SK-N-SH (cell line): Measurements from ENCODE around the gene FMN2. TPM values are rescaled to one million over a fixed set of nuclear protein-coding genes. Genes with fewer than 3 reads are reported as not detected.

ENCODE experiments used
- CTCF ChIA-PET: fragments of 300-600, 350-600 bp; formaldehyde crosslinking; extraction: SDS; loops from one replicate; lab custom pipeline; 2021; lab: Yijun Ruan, JAX
- POLR2A ChIA-PET: fragments of 350-600 bp; sonication (Branson Sonifier 250); formaldehyde crosslinking; extraction: SDS; loops from one replicate; lab custom pipeline; 2020; ENCODE audit warnings: antibody characterized with exemption, inconsistent platforms; lab: Yijun Ruan, JAX
- DNase-seq: peaks from one replicate; pipeline ENCODE4 v3.0.0; 2012
- H2AFZ ChIP-seq: fragments of 200-600 bp; sonication (generic); 2 replicates; pipeline ENCODE4 v1.8.1; 2016; ENCODE audit warnings: antibody characterized with exemption, mild to moderate bottlenecking, low read depth
- H3F3A ChIP-seq: fragments of 200-600 bp; sonication (generic); replicated peaks from 2 replicates; pipeline ENCODE3; 2016; ENCODE audit warnings: antibody characterized with exemption, mild to moderate bottlenecking; ENCODE audit not compliant: insufficient read depth
- H3K27ac ChIP-seq, 2 experiments: fragments of 200-500 bp in 1 of 2; fragments of 200-600 bp in 1 of 2; sonication (Bioruptor generic) in 1 of 2; sonication (generic), shearing (Covaris generic) in 1 of 2; 2 replicates each; pipeline versions ENCODE4 v1.5.1 to v1.6.1; 2014 to 2016; ENCODE audit warnings: low read depth in 2 of 2, inconsistent platforms in 1 of 2, low read length in 1 of 2, mild to moderate bottlenecking in 1 of 2, mixed read lengths in 1 of 2
- H3K27me3 ChIP-seq: fragments of 200-600 bp; sonication (generic), shearing (Covaris generic); 2 replicates; pipeline ENCODE4 v1.6.1; 2016; ENCODE audit warnings: mixed run types; ENCODE audit not compliant: insufficient read depth
- H3K36me3 ChIP-seq, 2 experiments: fragments of 200-500 bp in 1 of 2; fragments of 200-600 bp in 1 of 2; sonication (Bioruptor generic) in 1 of 2; sonication (generic) in 1 of 2; replicated peaks in 1 of 2; 2 replicates each; pipeline versions ENCODE3 to v1.5.1; 2014 to 2016; ENCODE audit warnings: low read length in 1 of 2, mild to moderate bottlenecking in 1 of 2; ENCODE audit not compliant: insufficient read depth in 2 of 2, control insufficient read depth in 1 of 2
- H3K4me1 ChIP-seq, 2 experiments: fragments of 200-500 bp in 1 of 2; fragments of 200-600 bp in 1 of 2; sonication (Bioruptor generic) in 1 of 2; sonication (generic), shearing (Covaris generic) in 1 of 2; 2 replicates each; pipeline versions ENCODE4 v1.5.1 to v1.6.1; 2014 to 2016; ENCODE audit warnings: low read depth in 1 of 2, low read length in 1 of 2, mixed run types in 1 of 2; ENCODE audit not compliant: insufficient read depth in 2 of 2, control insufficient read depth in 1 of 2
- H3K4me2 ChIP-seq: fragments of 200-600 bp; sonication (generic), shearing (Covaris generic); 2 replicates; pipeline ENCODE4 v1.6.1; 2017; ENCODE audit warnings: mixed run types
- H3K4me3 ChIP-seq, 2 experiments: fragments of 200-500 bp in 1 of 2; fragments of 200-600 bp in 1 of 2; sonication (Bioruptor generic) in 1 of 2; sonication (generic), shearing (Covaris generic) in 1 of 2; 2 replicates each; pipeline versions ENCODE4 v1.5.1 to v1.8.1; 2014 to 2016; ENCODE audit warnings: low read depth in 2 of 2, inconsistent platforms in 1 of 2, low read length in 1 of 2, mild to moderate bottlenecking in 1 of 2, mixed read lengths in 1 of 2, moderate library complexity in 1 of 2
- H3K79me2 ChIP-seq: fragments of 200-600 bp; sonication (generic); 2 replicates; pipeline ENCODE4 v1.8.1; 2017; ENCODE audit warnings: mild to moderate bottlenecking; ENCODE audit not compliant: insufficient read depth
- H3K9ac ChIP-seq: fragments of 200-600 bp; sonication (generic); 2 replicates; pipeline ENCODE4 v1.6.1; 2017; ENCODE audit warnings: mixed run types
- H3K9me2 ChIP-seq: fragments of 200-600 bp; sonication (generic); 2 replicates; pipeline ENCODE4 v1.6.1; 2017; ENCODE audit warnings: mixed run types
- H3K9me3 ChIP-seq: fragments of 200-600 bp; sonication (generic); 2 replicates; pipeline ENCODE4 v1.6.1; 2017; ENCODE audit warnings: mixed run types, mild to moderate bottlenecking, moderate library complexity
- H4K20me1 ChIP-seq: fragments of 200-600 bp; sonication (generic); 2 replicates; pipeline ENCODE4 v1.6.1; 2017; ENCODE audit warnings: mild to moderate bottlenecking, mixed run types; ENCODE audit not compliant: insufficient read depth
- EZH2phosphoT487 ChIP-seq: fragments of 200-600 bp; sonication (generic); IDR thresholded peaks from 2 replicates; pipeline ENCODE4 v1.6.1; 2017; ENCODE audit warnings: low read depth, mixed run types, mild to moderate bottlenecking, antibody characterized with exemption, moderate library complexity, borderline replicate concordance
- JUND ChIP-seq: IDR thresholded peaks from 2 replicates; pipeline ENCODE4 v1.4.0; 2012
- MXI1 ChIP-seq: IDR thresholded peaks from 2 replicates; pipeline ENCODE4 v1.6.1; 2012; ENCODE audit warnings: mild to moderate bottlenecking, low read depth, low read length, improper control_type of control experiment
- RAD21 ChIP-seq: IDR thresholded peaks from 2 replicates; pipeline ENCODE4 v1.6.1; 2012; ENCODE audit warnings: mild to moderate bottlenecking, low read length
- RCOR1 ChIP-seq: fragments of 150-350 bp; IDR thresholded peaks from 2 replicates; pipeline ENCODE4 v1.6.1; 2017; ENCODE audit warnings: antibody characterized with exemption, low read length
- SIN3A ChIP-seq: IDR thresholded peaks from 2 replicates; pipeline ENCODE4 v1.6.1; 2012; ENCODE audit warnings: low read depth, mild to moderate bottlenecking, low read length, moderate library complexity, borderline replicate concordance
- TAF1 ChIP-seq: IDR thresholded peaks from 2 replicates; pipeline ENCODE4 v1.6.1; 2012; ENCODE audit warnings: low read depth, mild to moderate bottlenecking, low read length, moderate library complexity, borderline replicate concordance
- WGBS: methylation state at CpG from one replicate; pipeline ENCODE4 v1.1.6; 2017; ENCODE audit warnings: low lambda C conversion rate; 5-methylcytosine and 5-hydroxymethylcytosine counted together
- polyA plus RNA-seq, 3 experiments: library from polyadenylated mRNA; depleted of rRNA; stranded (reverse); fragments of >200 nt; gene quantifications; 2 replicates each; pipeline ENCODE4 v1.2.3, GENCODE V29; 2012
- TF ChIP-seq, protein P1 (sequence below): IDR thresholded peaks from 2 replicates; pipeline ENCODE4; 2012
- TF ChIP-seq, protein P2 (sequence below): IDR thresholded peaks from 2 replicates; pipeline ENCODE4 v1.4.0; 2012; ENCODE audit warnings: low read depth, borderline replicate concordance

The FMN2 gene
- polyA plus RNA-seq, 1 of the 3 experiments (the other 2 are of a cell fraction) = 7.2 TPM

DNA sequence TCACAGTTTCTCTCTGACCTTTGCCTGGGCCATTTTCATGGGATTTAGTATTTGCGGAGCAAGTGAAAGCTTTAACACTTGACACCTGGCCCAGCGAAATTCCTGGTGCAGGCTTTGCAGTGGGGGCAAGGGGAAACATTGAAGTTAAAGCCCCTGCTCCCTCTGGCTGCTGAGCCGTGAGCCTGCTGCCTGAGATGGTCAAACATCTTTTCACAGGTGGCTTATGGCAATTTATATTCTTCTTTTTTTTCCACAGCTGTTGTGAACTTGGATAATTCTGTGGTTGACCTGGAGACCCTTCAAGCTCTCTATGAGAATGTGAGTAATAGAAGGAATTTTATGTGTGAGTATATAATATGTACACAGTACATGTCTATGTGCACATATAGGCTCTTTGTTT lies 202.9 kb downstream of the FMN2 start:
- Histone ChIP-seq H3K4me3 (no peak overlapping the region), H3K79me2 (peaks cover 95% of the 10 kb centered on the region), H3K27ac (peak overlapping the region in 1 of 2 experiments; percentile 64; a peak in 1 of 4 replicates), H3K27me3 (no peaks in the 10 kb centered on the region), H3K9me3 (no peaks in the 10 kb centered on the region), H3K9me2 (no peaks in the 10 kb centered on the region), H3K4me2 (no peak overlapping the region), H4K20me1 (no peaks in the 10 kb centered on the region), H2AFZ (no peak overlapping the region), H3K36me3 (peaks cover 0 to 63% of the 10 kb centered on the region in 2 experiments), H3F3A (peaks cover 33% of the 10 kb centered on the region), H3K4me1 (peaks cover 0 to 17% of the 10 kb centered on the region in 2 experiments; a peak in 2 of 4 replicates), H3K9ac (no peak overlapping the region)
- 87% methylated on average over 3 of the region's 3 CpGs for WGBS
- DNase-seq = no peak
- ChIA-PET POLR2A (no interaction called here), CTCF (no interaction called here)
- no peak for TF ChIP-seq MXI1
- no peak for TF ChIP-seq EZH2phosphoT487
- TF ChIP-seq, protein P1, sequence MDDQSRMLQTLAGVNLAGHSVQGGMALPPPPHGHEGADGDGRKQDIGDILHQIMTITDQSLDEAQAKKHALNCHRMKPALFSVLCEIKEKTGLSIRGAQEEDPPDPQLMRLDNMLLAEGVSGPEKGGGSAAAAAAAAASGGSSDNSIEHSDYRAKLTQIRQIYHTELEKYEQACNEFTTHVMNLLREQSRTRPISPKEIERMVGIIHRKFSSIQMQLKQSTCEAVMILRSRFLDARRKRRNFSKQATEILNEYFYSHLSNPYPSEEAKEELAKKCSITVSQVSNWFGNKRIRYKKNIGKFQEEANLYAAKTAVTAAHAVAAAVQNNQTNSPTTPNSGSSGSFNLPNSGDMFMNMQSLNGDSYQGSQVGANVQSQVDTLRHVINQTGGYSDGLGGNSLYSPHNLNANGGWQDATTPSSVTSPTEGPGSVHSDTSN = no peak
- TF ChIP-seq SIN3A = no peak
- no peak for TF ChIP-seq RAD21
- TF ChIP-seq, protein P2, sequence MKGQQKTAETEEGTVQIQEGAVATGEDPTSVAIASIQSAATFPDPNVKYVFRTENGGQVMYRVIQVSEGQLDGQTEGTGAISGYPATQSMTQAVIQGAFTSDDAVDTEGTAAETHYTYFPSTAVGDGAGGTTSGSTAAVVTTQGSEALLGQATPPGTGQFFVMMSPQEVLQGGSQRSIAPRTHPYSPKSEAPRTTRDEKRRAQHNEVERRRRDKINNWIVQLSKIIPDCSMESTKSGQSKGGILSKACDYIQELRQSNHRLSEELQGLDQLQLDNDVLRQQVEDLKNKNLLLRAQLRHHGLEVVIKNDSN = no peak
- no peak for TF ChIP-seq RCOR1

DNA sequence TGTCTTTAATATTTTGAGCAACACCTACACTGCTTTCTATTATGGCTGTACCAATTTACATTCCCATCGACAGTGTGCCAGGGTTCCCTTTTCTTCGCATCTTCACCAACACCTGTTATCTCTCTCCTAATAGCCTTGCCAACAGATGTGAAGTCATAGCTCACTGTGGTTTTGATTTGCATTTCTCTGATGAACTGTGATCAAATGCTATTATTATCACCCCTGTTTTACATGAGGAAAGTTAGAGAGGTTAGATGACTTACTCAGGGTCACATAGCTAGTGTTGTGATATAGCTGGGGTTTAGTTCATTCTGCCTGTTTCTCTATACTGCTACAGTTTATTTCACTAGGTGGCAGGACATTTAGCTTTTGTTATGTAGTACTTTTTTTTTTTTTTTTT lies 204.1 kb downstream of the FMN2 start:
- Histone ChIP-seq H3K9me2 (no peaks in the 10 kb centered on the region), H3K36me3 (peaks cover 11 to 66% of the 10 kb centered on the region in 2 experiments), H3K4me3 (no peak overlapping the region), H3K4me2 (no peak overlapping the region), H3K27me3 (no peaks in the 10 kb centered on the region), H3K4me1 (peaks cover 0 to 17% of the 10 kb centered on the region in 2 experiments; a peak in 2 of 4 replicates), H2AFZ (no peak overlapping the region), H3K9ac (no peak overlapping the region), H3K27ac (no peak overlapping the region), H3K79me2 (peaks cover 97% of the 10 kb centered on the region), H3K9me3 (no peaks in the 10 kb centered on the region), H4K20me1 (no peaks in the 10 kb centered on the region), H3F3A (peaks cover 30% of the 10 kb centered on the region)
- ChIA-PET POLR2A (no interaction called here), CTCF (no interaction called here)
- no peak for DNase-seq
- TF ChIP-seq, protein P1 = no peak
- no peak for TF ChIP-seq SIN3A
- no peak for TF ChIP-seq EZH2phosphoT487
- TF ChIP-seq JUND = no peak
- TF ChIP-seq TAF1 = no peak
- WGBS = 92% methylated on average over 2 of the region's 2 CpGs
